ENCODE results near the gene TMEM150C.

GRCh38 chr4:82611527-82611926 is 49.7 kb upstream of the TMEM150C start:
- no peak for TF ChIP-seq CTCF (IDR thresholded peaks at IDR 0.05)
- TF ChIP-seq POLR2A (IDR thresholded peaks at IDR 0.05) = no peak
- TF ChIP-seq POLR2AphosphoS5 (IDR thresholded peaks at IDR 0.05; ENCODE audit: insufficient read depth in 1 of 2, low read depth in 1 of 2) = no peak
